Activated CD4-positive, alpha-beta T cell treated with anti-CD3 and anti-CD28 coated beads, Interleukin-2, Interleukin-4, amounts not matched to agents 100 ng/mL and 50 ng/mL, durations not matched to agents 16 hours and 8 hours (primary cell): Measurements from ENCODE around the gene PDXP.

ENCODE experiments used
- DNase-seq: peaks from one replicate; pipeline ENCODE4 v3.0.0-alpha.2; 2020; ENCODE audit warnings: low spot score

The PDXP gene

GRCh38 chr22:37697538-37697835 lies 39.0 kb downstream of the PDXP start:
- DNase-seq = no peak

GRCh38 chr22:37701141-37701786 lies 42.7 kb downstream of the PDXP start:
- DNase-seq = no peak

GRCh38 chr22:37703906-37704305 lies 45.4 kb downstream of the PDXP start:
- no peak for DNase-seq

- no peak for DNase-seq
Observed at GRCh38 chr22:37704645-37705044, 46.1 kb downstream of the PDXP start.

- DNase-seq = no peak
Observed at GRCh38 chr22:37705205-37705604, 46.7 kb downstream of the PDXP start.

GRCh38 chr22:37708580-37709444 lies 50.3 kb downstream of the PDXP start:
- no peak for DNase-seq

GRCh38 chr22:37709445-37709765 lies 50.9 kb downstream of the PDXP start:
- DNase-seq = no peak

GRCh38 chr22:37710675-37711074 lies 52.2 kb downstream of the PDXP start:
- no peak for DNase-seq

- no peak for DNase-seq
Observed at GRCh38 chr22:37711490-37711889, 53.0 kb downstream of the PDXP start.

- DNase-seq = no peak
Observed at GRCh38 chr22:37713761-37714160, 55.2 kb downstream of the PDXP start.

- DNase-seq = no peak
Observed at GRCh38 chr22:37714634-37715033, 56.1 kb downstream of the PDXP start.

- no peak for DNase-seq
Observed at GRCh38 chr22:37715760-37716159, 57.2 kb downstream of the PDXP start.
